Measurements from ENCODE around the gene CYTH4.

CYTH4 gene

GRCh38 chr22:37340331-37341262 lies 58.3 kb downstream of the CYTH4 start:
- DNase-seq (ENCODE audit: low spot score) (no peak), ATAC-seq (ENCODE audit: low read depth) (no peak)
- H3K36me3 ChIP-seq (ENCODE audit: low read depth), result no peaks in the 10 kb centered on the region
- no peaks in the 10 kb centered on the region for H3K9me3 ChIP-seq (ENCODE audit: severe bottlenecking)
- H3K4me3 ChIP-seq (ENCODE audit: severe bottlenecking), result no peak overlapping the region
- H3K27ac ChIP-seq (ENCODE audit: poor library complexity, severe bottlenecking), result no peak overlapping the region
- no peaks in the 10 kb centered on the region for H3K27me3 ChIP-seq (ENCODE audit: insufficient read depth, poor library complexity, severe bottlenecking)
- TF ChIP-seq CTCF (IDR thresholded peaks at IDR 0.05; ENCODE audit: poor library complexity, severe bottlenecking), result no peak
- H3K4me1 ChIP-seq (ENCODE audit: insufficient read depth, poor library complexity, severe bottlenecking), result peaks cover 15% of the 10 kb centered on the region

DNA sequence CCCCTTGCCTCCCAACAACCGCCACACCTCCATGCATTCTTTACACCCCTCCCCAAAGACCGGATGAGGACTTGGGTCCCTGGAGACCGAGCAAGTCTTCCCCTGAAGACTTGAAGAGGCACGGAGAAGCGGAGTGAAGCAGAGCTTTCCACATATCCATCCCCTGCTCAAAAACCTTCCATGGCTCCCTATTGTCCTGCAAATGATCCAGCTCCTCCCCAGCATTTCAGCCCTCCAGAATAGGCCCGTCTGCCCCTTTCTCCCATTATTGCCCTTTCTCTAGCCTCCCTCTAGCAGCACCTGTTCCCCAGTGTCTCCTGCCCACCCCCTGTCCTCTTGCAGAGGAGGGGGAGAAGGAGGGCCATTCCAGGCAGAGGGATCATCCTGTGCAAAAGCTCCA lies 59.8 kb downstream of the CYTH4 start:
- Histone ChIP-seq H3K27me3 (ENCODE audit: insufficient read depth, poor library complexity, severe bottlenecking) (no peaks in the 10 kb centered on the region), H3K36me3 (ENCODE audit: low read depth) (no peaks in the 10 kb centered on the region), H3K27ac (ENCODE audit: poor library complexity, severe bottlenecking) (no peak overlapping the region), H3K4me3 (ENCODE audit: severe bottlenecking) (no peak overlapping the region), H3K4me1 (ENCODE audit: insufficient read depth, poor library complexity, severe bottlenecking) (peaks cover 11% of the 10 kb centered on the region), H3K9me3 (ENCODE audit: severe bottlenecking) (no peaks in the 10 kb centered on the region)
- no peak for DNase-seq (ENCODE audit: low spot score)
- TF ChIP-seq CTCF (IDR thresholded peaks at IDR 0.05; ENCODE audit: poor library complexity, severe bottlenecking), result no peak
- no peak for ATAC-seq (ENCODE audit: low read depth)

DNA sequence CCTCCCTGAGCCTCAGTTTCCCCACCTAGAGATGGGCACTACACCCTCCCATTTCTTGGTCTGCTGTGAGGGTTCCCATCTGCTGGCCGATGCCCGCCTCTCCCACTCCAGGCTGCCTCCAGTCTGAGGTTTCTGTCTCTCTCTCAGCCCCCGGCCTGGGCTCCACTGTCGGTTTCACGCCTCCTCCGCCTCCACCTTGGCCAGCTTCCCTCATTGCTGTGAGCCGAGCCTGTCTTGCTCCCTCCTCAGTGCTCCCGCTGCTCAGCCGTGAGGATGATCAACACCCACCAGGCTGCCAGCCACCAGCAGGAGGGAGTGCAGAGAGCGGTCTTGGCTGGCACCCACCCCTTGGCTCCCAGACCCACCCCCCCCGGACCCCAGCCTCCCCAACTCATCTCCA lies 61.0 kb downstream of the CYTH4 start:
- TF ChIP-seq CTCF (IDR thresholded peaks at IDR 0.05; ENCODE audit: poor library complexity, severe bottlenecking), result no peak
- ATAC-seq (ENCODE audit: low read depth) (no peak), DNase-seq (ENCODE audit: low spot score) (no peak)
- peaks cover 5% of the 10 kb centered on the region for H3K4me1 ChIP-seq (ENCODE audit: insufficient read depth, poor library complexity, severe bottlenecking)
- H3K27me3 ChIP-seq (ENCODE audit: insufficient read depth, poor library complexity, severe bottlenecking), result no peaks in the 10 kb centered on the region
- H3K4me3 ChIP-seq (ENCODE audit: severe bottlenecking), result no peak overlapping the region
- no peaks in the 10 kb centered on the region for H3K36me3 ChIP-seq (ENCODE audit: low read depth)
- H3K27ac ChIP-seq (ENCODE audit: poor library complexity, severe bottlenecking), result no peak overlapping the region
- H3K9me3 ChIP-seq (ENCODE audit: severe bottlenecking), result no peaks in the 10 kb centered on the region

- TF ChIP-seq CTCF (IDR thresholded peaks at IDR 0.05; ENCODE audit: poor library complexity, severe bottlenecking), result no peak
- Histone ChIP-seq H3K27me3 (ENCODE audit: insufficient read depth, poor library complexity, severe bottlenecking) (no peaks in the 10 kb centered on the region), H3K4me3 (ENCODE audit: severe bottlenecking) (no peak overlapping the region), H3K9me3 (ENCODE audit: severe bottlenecking) (no peaks in the 10 kb centered on the region), H3K36me3 (ENCODE audit: low read depth) (no peaks in the 10 kb centered on the region), H3K4me1 (ENCODE audit: insufficient read depth, poor library complexity, severe bottlenecking) (peaks cover 5% of the 10 kb centered on the region), H3K27ac (ENCODE audit: poor library complexity, severe bottlenecking) (no peak overlapping the region)
- no peak for DNase-seq (ENCODE audit: low spot score)
- ATAC-seq (ENCODE audit: low read depth), result no peak
Observed at GRCh38 chr22:37343863-37344734, 61.8 kb downstream of the CYTH4 start.

All from RWPE2 (cell line).